Measurements from ENCODE around the gene WDR83.
"Not testable (repeated sequence)": the region's sequence is repeated elsewhere in the genome, so short reads cannot be mapped to it uniquely, and the experiment has no call there.

Gene WDR83

DNA sequence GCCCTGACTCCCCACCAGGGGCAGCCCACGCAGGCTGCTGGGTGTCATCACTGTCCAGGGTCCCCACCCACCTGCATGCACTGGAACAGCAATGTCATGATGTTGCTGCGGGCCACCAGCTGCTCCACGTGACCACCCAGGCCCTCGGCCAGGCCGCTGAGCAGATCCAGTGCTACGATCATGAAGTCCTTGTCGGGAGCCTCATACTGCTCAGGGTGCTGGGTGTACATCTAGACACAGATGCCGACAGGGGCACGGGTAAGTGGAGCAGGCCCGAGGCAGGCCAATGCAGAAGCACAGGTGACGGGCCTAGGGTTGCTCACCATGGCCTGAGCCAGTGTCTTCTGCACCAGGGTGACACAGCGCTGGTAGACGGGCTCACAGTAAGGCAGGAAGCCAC is 38.6 kb downstream of the WDR83 start:
- TF ChIP-seq GATA1 (IDR thresholded peaks at IDR 0.05; ENCODE audit: low read depth, low read length), result no peak
- no peak for TF ChIP-seq POLR2A (IDR thresholded peaks at IDR 0.05; ENCODE audit: low read length)
- no peak for DNase-seq

DNA sequence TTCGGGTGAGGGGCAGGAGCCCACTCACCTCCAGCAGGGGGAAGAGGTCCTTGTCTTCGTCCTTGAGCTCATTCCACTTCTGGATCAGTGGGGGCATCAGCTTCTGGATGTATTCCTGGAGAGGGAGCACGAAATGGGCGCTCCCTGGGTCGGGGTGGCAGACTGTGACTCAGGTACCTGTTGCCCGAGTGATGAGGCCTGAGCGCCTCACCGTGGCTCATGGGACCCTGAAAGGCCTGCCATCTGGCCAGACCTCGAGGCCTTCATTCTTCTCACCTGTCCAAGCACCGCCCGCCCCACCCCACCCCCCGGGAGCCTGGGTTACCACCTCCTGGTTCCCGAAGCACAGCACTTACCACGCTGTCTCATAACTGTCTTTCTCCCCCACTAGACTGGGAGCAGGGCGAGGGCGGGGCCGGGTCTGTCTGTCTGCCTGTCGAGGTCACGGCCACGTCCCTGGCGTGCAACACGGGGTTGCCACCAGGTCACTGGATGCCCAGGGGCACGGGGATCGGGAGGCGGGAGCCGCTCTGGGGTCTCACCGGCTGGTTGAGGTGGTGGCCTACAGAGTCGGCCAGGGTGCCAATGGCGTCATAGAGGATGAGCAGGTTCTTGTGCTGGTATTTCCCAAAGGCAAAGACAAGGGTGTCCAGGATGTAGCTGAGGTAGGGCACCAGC is 39.2 kb downstream of the WDR83 start:
- TF ChIP-seq GATA1 (IDR thresholded peaks at IDR 0.05; ENCODE audit: low read depth, low read length) (no peak), POLR2A (IDR thresholded peaks at IDR 0.05; ENCODE audit: low read length) (no peak)
- DNase-seq, result no peak

DNA sequence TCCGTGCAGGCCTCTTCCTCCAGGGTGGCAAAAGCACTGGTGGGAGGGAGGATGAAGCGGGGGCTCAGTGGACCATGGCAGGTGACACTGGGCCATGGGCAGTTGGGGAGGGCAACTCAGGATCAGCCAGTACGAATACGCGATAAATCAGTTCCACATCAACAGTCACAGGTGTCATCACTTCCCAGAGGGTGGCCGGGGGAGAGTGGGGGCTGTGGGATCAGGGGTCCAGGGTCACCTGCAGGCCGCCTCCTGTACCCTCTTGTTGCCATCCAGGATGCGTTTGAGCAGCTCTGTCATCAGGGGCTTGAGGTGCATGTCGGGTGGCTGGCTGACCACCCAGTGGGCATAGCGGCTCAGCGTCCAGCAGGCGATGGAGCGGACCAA is 39.7 kb downstream of the WDR83 start:
- no peak for TF ChIP-seq POLR2A (IDR thresholded peaks at IDR 0.05; ENCODE audit: low read length)
- TF ChIP-seq GATA1 (IDR thresholded peaks at IDR 0.05; ENCODE audit: low read depth, low read length), result no peak
- no peak for DNase-seq

DNA sequence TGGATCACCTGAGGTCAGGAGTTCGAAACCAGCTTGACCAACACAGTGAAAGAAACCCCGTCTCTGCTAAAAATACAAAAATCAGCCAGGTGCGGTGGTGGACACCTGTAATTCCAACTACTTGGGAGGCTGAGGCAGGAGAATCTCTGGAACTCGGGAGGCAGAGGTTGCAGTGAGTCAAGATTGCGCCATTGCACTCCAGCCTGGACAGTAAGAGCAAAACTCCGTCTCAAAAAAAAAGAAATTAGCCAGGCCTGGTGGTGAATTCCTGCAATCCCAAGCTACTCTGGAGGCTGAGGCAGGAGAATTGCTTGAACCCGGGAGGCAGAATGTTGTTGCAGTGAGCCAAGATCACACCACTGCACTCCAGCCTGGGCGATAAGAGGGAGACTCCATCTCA is 42.0 kb downstream of the WDR83 start:
- DNase-seq, result no peak
- no peak for TF ChIP-seq GATA1 (IDR thresholded peaks at IDR 0.05; ENCODE audit: low read depth, low read length)
- no peak for TF ChIP-seq POLR2A (IDR thresholded peaks at IDR 0.05; ENCODE audit: low read length)

DNA sequence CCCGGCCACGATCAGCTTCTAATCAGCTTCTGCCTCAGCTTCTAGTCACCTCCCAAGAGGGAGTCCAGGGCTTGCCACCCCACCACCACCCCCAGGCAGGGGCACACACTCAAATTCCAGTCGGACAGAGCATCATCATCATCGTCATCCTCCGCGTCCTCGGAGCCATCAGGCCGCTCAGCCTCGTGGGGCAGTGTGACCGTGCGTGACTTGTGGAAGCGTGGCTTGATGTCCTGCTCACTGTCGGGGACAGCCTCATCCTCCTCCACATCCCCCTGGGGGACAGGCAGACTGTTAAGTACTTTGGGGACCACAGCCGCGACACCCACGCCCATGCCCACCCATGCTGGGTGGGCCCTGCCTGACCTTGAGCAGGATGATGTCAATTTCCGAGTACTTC is 44.6 kb downstream of the WDR83 start:
- DNase-seq, result no peak
- TF ChIP-seq POLR2A (IDR thresholded peaks at IDR 0.05; ENCODE audit: low read length), result no peak
- no peak for TF ChIP-seq GATA1 (IDR thresholded peaks at IDR 0.05; ENCODE audit: low read depth, low read length)

DNA sequence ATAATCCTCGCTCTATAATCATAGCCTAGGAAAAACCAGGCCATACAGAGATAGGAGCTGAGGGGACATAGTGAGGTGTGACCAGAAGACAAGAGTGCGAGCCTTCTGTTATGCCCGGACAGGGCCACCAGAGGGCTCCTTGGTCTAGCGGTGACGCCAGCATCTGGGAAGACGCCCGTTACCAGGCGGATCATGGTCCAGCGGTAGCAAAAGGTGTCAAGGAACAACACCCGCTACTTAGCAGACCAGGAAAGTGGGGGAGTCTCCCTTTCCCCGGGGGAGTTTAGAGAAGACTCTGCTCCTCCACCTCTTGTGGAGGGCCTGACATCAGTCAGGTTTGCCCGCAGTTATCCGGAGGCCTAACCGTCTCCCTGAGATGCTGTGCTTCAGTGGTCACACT is 45.5 kb downstream of the WDR83 start:
- not testable (repeated sequence) for DNase-seq

DNA sequence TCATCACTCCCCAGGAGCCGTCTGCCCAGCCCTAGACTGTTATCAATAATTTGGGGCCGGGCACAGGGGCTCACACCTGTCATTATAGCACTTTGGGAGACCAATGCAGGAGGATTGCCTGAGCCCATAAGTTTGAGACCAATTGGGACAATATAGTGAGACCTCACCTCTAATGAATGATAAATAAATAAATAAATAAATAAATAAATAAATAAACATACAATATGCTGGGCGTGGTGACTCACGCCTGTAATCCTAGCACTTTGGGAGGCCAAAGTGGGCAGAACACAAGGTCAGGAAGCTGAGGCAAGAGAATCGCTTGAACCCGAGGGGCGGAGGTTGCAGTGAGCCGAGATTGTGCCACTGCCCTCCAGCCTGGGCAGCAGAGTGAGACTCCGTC is 46.7 kb downstream of the WDR83 start:
- DNase-seq, result not testable (repeated sequence)

DNA sequence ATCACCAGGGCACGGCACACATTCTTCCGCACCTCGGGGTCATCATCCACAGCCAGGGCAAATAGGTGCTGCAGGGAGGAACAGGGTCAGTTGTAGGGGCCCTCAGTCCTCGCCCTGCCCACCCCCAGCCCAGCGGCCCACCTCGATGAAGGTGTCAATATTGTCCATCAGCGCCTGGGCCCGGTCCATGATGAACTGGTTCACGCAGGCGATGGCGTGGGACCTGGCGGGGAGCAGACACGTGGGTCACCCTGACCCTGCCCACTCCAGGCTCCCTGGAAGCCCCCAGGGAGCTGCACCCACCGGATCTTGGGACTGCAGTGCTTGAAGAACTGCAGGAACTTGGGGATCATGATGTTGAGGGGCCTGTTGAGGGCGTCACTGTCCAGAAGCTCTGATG is 48.5 kb downstream of the WDR83 start:
- no peak for DNase-seq
- TF ChIP-seq GATA1 (IDR thresholded peaks at IDR 0.05; ENCODE audit: low read depth, low read length) (no peak), POLR2A (IDR thresholded peaks at IDR 0.05; ENCODE audit: low read length) (no peak)

DNA sequence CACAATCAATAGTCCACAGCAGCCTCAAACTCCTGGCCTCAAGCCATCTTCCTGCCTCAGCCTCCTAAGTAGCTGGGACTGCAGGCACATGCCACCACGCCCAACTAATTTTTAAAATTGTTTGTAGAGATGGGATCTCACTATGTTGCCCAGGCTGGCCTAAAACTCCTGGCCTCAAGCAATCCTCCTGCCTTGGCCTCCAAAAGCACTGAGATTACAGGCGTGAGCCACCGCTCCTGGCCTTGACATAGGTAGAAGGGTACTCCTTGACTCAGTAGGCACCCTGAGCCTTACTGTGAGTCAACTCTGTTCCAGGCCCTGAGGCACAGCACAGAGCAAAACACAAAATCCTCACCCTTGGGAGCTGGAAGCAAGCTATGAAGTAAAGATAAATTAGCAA is 49.3 kb downstream of the WDR83 start:
- no peak for TF ChIP-seq POLR2A (IDR thresholded peaks at IDR 0.05; ENCODE audit: low read length)
- no peak for TF ChIP-seq GATA1 (IDR thresholded peaks at IDR 0.05; ENCODE audit: low read depth, low read length)
- peak in 1 of 2 experiments; percentile 28 for DNase-seq

DNA sequence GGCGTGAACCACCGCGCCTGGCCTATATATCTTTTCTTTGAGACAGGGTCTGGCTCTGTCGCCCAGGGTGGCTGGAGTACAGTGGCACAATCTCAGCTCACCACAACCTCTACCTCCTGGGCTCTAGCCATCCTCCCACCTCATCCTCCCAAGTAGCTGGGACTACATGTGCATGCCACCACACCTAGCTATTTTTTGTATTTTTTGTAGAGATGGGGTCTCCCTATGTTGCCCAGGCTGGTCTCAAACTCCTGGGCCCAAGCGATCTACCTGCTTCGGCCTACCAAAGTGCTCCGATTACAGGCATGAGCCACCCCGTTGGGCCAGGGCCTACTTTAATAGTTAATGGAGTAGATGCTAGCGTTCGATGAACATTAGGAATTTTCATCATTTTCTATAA is 53.7 kb downstream of the WDR83 start:
- no peak for DNase-seq
- TF ChIP-seq POLR2A (IDR thresholded peaks at IDR 0.05; ENCODE audit: low read length) (no peak), GATA1 (IDR thresholded peaks at IDR 0.05; ENCODE audit: low read depth, low read length) (no peak)

DNA sequence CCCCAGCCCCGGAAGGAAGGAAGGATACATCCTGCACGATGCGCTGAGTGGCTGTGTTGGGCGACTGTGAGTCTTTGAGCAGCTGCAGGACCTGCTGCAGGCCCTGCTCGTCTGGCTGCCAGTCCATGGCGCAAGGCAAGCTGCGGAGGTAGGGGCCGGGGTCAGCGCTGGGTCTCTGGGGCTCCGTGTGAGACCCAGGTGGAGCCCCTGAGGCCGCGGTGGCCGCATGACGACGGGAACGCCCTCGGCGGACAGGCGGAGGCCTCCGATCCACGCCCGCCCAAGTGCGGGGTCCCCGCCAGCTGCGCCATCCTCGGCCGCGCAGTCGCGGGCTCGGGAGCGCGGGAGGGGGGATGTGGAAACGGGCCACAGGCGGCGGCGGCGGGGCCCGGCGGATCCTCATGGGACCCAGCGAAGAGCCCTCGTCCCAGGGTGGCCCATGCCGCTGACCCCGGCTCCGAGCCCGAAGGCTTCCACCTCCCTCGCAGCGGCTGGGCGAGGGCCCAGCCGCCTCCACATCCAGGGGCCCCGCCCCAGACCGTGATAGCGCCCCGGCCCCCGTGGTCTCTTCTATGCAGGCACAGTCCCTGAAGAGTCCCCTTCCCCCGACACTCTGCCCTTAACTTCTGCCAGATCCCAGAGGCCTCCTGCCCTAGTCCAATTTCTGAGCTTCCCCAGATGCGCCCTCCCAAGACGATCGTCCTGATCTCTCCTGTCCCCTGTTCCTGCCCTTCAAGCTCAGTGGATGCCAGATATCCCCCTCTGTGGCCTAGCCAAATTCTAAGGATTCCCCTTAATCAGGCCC is 54.4 kb downstream of the WDR83 start:
- TF ChIP-seq POLR2A (IDR thresholded peaks at IDR 0.05; ENCODE audit: low read length) (no peak), GATA1 (IDR thresholded peaks at IDR 0.05; ENCODE audit: low read depth, low read length) (no peak)
- peak; percentile 52 to 60 for DNase-seq

DNA sequence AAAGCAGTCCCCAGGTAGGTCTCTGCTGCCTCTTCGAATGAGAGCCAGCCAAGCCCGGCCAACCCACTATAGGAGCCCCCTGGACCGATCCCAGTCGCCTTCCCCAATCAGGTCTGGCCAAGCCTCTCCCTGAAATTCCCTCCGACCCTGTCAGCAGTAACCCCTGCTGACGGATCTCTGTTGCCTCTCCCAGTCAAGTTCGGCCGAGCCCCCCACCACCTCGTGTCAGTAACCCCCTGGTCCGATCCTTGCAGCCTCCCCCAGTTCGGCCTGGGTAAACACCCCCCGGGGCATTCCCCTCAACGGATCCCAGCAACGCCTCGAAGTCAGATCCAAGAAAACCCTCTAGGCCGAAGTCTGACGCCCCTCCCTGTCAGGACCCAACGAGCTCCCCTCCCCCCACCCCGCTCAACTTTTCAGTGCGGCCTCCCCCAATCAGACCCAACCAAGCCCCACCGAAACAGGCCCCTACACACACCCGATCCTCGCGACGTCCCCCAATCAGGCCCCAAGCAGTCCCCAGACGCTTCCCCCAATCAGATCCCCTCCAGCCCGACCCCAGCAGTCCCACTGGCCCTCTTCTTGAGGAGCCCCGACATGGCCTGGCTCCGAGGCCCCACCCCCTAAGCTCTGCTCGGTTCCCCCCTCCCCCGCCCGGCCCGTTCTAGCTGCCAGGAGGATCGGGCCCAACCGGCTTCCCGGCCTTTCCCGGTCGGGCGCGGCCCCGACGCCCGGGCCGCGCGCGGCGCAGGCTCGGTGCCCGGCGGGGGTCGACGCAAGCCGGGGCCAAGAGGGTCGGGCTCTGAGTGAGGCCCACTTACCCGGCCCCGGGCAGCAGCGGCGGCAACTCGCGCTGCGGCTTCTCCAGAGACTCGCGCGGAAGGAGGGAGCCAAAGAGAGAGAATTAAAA is 55.3 kb downstream of the WDR83 start:
- no peak for TF ChIP-seq POLR2A (IDR thresholded peaks at IDR 0.05; ENCODE audit: low read length)
- no peak for TF ChIP-seq GATA1 (IDR thresholded peaks at IDR 0.05; ENCODE audit: low read depth, low read length)
- peak; percentile 87 to 90 for DNase-seq

DNA sequence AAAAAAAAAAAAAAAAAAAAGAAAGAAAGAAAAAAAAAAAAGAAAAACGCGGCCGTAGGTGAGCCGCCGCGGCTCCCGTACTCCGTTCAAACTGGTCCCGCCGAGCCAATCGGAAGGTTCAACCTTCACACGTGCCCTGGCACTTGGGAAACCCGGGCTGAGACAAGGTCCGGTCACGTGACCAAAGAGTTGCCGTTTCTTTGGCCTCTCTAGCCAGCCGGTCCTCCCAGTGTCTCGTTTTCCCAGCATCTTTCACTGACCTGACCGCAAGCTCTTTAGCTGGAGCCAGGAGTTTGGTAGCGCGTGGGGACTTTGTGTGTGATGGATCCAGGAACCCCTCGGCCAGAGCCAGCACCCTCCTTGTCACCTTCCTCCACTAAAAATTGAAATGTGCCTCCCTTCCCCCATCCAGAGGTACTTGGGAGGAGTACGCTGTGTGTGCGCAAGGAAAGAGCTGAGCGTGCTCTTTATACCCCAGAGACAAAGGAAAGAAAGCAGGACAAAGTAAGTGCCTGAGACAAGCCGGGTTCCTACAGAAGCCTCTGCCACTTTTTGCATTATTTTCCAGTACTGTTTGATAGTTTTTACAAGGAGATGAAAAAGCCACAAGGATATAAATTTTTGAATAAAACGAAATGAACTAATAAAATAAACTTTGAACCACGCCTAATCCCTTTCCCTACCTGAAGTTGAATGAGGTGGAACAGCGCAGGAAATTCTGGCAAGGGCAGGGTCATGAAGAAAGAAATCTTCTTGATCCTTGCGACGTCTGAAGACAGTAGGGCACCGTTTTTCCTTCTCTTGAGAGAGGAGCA is 56.2 kb downstream of the WDR83 start:
- peak; percentile 76 for TF ChIP-seq POLR2A (IDR thresholded peaks at IDR 0.05; ENCODE audit: low read length)
- no peak for TF ChIP-seq GATA1 (IDR thresholded peaks at IDR 0.05; ENCODE audit: low read depth, low read length)
- DNase-seq, result peak; percentile 99

DNA sequence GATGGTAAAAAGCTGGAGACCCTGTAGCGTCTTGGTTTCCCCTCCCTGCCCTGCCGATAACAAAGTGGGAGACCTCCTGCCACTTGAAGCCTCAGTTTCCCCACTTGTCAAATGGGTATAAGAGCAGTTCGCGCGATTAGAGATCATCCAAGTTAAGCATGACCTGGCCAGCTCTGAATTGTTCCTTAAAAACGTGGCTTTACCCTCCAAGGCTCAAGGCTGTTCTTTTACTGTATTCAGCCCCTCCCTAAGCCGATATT is 56.7 kb downstream of the WDR83 start:
- DNase-seq, result peak; percentile 52 to 54
- no peak for TF ChIP-seq GATA1 (IDR thresholded peaks at IDR 0.05; ENCODE audit: low read depth, low read length)
- no peak for TF ChIP-seq POLR2A (IDR thresholded peaks at IDR 0.05; ENCODE audit: low read length)
